ENCODE data around the gene PLAAT5.
"Not testable (repeated sequence)": the region's sequence is repeated elsewhere in the genome, so short reads cannot be mapped to it uniquely, and the experiment has no call there.

Gene PLAAT5

DNA sequence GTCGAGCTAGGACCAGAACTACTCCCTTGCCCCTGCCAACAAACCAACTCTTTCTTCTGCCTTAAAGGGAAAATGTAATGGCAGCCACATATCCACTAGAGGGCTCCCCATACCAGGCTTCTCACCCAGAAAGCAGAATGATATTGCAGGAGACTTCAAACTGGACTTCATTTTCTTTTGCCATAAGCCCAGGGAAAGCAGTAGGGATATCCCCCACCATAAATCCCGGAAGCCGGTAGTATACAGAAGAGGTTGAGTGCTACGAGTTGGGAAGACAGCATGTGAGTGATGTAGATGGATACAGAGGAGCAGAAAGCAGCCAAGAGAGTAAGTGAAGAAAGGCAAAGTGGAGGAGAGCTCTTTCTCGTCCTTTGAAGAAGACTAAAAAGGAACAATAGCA is 12.1 kb downstream of the PLAAT5 start:
- DNase-seq (ENCODE audit: low spot score) = peak; percentile 83

DNA sequence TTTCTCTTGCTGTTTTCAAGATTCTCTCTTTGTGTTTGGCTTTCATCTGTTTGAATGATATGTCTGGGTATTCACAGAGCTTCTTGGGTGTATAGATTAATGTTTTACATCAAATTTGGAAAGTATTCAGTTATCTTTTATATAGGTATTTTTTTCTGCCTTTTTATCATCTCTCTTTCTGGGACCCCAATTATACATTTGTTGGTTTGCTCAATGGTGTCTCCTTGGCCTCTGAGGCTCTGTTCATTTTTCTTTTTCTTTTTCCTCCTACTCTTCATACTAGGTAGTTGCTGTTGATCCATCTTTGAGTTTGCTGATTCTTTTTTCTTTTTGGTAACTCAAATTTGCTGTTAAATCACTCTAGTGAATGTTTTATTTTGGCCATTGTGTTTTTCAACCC is 14.3 kb downstream of the PLAAT5 start:
- DNase-seq (ENCODE audit: low spot score) = no peak

DNA sequence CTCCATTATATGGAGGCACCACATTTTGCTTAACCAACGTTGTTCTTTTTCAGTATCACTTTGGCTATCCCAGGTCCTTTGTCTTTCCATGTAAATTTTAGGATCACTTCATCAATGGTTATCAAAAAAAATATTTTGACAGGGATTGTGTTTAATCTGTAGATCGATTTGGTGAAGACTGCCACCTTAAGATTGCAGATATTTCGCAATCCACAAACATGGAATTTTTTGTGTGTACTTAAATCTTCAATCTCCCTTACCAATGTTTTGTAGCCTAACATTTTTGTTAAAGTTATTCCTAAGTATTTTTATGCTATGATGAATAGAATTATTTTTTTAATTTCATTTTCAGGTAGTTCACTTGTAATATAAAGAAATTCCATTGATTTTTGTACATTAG is 18.6 kb downstream of the PLAAT5 start:
- DNase-seq (ENCODE audit: low spot score) = no peak

DNA sequence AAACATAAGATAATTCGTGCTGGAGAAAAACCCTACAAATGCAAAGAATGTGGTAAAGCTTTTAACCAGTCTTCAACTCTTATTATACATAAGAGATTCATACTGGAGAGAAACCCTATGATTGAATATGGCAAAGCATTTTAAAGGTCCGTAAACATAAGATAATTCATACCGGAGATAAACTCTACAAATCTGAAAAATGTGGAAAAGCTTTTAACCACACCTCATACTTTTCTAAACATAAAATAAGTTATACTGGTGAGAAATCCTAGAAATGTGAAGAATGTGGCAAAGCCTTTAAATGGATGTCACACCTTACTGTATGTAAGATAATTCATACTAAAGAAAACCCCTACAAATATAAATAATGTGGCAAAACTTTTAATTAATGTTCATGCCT is 20.7 kb downstream of the PLAAT5 start:
- no peak for DNase-seq (ENCODE audit: low spot score)

DNA sequence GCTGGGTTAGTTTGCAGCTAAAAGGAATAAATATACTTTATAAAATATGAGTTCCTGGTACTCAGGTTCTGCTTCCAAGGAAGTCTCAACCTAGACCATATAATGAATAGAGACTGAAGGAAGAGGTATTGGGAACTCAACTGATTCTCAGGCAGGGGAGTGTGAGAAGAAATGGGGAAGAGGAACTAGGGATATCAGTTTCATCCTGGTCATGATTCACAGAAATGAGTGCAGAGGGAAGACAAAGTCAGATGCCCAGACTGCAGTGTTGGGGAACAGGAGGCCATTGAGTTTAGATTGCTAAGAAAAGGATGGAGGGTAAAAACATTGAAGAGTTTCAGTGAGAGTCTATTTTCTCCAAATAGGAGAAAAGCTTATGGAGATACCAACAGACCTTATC is 28.8 kb downstream of the PLAAT5 start:
- DNase-seq (ENCODE audit: low spot score) = no peak

DNA sequence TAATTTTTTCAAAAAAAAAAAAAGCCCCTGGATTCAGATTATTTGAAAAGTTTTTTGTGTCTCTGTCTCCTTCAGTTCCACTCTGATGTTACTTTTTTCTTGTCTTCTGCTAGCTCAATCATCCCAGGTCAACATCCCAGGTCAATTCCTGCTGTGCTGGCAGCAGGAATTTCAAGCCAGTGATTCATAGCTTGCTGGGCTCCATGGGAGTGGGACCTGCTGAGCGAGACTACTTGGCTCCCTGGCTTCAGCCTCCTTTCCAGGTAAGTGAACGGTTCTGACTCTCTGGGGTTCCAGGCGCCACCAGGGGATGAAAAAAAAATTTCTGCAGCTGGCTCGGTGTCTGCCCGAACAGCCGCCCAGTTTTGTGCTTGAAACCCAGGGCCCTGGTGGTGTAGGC is 31.4 kb downstream of the PLAAT5 start:
- no peak for DNase-seq (ENCODE audit: low spot score)

DNA sequence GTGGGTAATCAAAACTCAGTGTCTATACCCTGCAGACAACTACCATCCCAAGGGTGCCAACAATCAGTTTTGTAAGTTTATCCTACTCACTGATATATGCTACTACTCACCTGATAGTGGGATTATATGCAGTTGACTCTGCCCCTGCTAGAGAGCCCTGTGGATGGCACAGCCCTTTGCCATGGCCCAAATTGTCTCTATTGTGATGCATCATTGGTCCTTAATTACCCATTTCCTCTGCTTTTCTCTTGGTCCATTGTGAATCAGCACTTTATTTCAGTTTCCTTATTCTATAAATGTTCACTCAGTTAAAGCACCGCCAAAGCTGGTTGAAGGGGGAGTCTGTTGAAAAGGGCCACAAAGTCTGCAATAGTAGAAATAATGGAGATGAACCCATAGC is 42.3 kb downstream of the PLAAT5 start:
- no peak for DNase-seq (ENCODE audit: low spot score)

DNA sequence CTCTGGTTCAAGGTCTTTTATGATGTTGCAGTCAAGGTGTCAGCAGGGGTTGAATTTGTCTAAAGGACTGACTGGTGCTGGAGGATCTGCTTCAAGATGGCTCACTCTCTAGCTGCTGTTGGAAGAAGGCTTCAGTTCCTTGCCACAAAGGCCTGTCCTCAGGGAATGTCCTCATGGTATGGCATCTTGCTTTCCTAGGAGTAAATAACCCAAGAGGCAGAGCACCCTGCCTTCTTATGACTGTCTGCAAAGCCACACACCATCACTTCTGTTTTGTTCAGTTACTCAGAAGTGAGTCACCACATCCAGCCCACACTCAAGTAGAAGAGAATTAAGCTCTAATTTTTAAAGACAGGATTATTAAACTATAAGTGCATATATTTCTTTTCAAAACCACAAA is 45.2 kb downstream of the PLAAT5 start:
- DNase-seq (ENCODE audit: low spot score) = no peak

DNA sequence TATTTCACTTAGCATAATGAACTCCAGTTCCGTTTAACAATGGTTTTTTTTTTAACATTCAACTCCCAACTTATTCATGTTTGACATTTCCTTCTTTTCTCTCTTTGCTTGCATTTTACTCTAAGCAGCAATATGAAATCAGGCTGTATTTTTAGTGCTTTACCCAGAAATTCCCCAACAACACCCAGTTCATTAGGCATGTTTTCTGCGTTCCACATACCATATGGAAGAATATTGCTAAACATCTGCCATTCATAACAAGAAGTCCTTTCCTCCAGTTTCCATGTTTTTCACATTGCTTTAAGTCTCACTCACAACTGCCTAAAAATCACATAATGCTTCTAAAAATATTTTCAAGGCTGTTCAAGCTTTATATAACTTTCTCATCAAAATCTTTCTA is 45.8 kb downstream of the PLAAT5 start:
- DNase-seq (ENCODE audit: low spot score) = no peak

DNA sequence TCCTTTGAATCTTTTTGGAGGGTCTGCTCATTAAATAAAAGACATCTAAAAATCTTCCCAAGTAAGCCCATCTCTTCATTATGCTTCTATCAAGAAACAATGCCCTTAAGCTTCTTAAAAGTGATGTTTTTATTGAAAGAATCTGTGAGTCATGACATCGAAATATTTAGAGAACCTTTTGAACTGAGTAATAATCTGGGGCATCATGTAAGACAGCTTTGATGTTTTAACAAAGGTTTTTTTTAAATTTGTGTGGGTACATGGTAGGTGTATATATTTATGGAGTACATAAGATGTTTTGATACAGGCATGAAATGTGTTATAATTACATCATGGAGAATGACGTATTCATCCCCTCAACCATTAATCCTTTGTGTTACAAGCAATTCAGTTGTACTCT is 46.8 kb downstream of the PLAAT5 start:
- no peak for DNase-seq (ENCODE audit: low spot score)

DNA sequence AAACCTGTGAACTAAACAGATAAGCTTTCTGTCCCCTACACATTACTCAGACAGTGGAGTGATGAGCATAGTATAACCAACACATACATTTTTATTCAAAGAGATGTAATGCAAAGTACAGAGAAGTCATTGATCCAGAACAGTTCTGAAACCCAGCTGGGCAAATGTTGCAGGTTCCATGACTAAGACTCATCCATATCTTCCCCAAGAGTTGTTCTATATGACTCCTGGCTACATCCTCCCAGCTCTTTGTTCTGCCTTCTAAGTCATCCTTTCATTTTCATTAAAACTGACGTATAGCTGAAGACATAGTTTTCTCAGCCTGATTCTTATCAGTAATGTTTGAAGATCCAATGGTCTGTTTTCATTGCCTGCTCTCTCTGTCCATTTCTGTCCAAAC is 47.3 kb downstream of the PLAAT5 start:
- DNase-seq (ENCODE audit: low spot score) = no peak

DNA sequence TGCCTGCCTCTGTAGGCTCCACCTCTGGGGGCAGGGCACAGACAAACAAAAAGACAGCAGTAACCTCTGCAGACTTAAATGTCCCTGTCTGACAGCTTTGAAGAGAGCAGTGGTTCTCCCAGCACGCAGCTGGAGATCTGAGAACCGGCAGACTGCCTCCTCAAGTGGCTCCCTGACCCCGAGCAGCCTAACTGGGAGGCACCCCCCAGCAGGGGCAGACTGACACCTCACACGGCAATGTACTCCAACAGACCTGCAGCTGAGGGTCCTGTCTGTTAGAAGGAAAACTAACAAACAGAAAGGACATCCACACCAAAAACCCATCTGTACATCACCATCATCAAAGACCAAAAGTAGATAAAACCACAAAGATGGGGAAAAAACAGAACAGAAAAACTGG is 55.1 kb downstream of the PLAAT5 start:
- not testable (repeated sequence) for DNase-seq (ENCODE audit: low spot score)

DNA sequence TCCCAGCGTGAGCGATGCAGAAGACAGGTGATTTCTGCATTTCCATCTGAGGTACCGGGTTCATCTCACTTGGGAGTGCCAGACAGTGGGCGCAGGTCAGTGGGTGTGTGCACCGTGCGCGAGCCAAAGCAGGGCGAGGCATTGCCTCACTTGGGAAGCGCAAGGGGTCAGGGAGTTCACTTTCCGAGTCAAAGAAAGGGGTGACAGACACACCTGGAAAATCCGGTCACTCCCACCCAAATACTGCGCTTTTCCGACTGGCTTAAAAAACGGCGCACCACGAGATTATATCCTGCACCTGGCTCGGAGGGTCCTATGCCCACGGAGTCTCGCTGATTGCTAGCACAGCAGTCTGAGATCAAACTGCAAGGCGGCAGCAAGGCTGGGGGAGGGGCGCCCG is 55.6 kb downstream of the PLAAT5 start:
- not testable (repeated sequence) for DNase-seq (ENCODE audit: low spot score)

DNA sequence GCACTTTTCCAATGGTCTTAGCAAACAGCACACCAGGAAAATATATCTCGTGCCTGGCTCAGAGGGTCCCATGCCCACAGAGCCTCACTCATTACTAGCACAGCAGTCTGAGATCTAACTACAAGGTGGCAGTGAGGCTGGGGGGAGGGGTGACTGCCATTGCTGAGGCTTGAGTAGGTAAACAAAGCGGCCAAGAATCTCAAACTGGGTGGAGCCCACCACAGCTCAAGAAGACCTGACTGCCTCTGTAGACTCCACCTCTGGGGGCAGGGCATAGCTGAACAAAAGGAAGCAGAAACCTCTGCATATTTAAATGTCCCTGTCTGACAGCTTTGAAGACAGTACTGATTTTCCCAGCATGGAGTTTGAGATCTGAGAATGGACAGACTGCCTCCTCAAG is 60.2 kb downstream of the PLAAT5 start:
- DNase-seq (ENCODE audit: low spot score) = not testable (repeated sequence)

DNA sequence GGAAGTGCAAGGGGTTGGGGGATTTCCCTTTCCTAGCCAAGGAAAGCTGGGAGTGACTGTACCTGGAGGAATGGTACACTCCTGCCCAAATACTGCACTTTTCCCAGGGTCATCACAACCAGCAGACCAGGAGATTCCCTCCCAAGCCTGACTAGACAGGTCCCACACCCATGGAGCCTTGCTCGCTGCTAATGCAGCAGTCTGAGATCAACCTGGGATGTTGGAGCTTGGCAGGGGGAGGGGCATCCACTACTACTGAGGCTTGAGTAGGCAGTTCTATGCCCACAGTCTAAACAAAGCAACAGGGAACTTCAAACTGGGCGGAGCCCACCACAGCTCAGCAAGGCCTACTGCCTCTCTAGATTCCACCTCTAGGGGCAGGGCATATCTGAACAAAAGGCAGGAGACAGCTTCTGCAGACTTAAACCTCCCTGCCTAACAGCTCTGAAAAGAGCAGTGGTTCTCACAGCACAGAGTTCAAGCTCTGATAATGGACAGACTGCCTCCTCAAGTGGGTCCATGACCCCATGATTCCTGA is 62.9 kb downstream of the PLAAT5 start:
- DNase-seq (ENCODE audit: low spot score) = no peak

DNA sequence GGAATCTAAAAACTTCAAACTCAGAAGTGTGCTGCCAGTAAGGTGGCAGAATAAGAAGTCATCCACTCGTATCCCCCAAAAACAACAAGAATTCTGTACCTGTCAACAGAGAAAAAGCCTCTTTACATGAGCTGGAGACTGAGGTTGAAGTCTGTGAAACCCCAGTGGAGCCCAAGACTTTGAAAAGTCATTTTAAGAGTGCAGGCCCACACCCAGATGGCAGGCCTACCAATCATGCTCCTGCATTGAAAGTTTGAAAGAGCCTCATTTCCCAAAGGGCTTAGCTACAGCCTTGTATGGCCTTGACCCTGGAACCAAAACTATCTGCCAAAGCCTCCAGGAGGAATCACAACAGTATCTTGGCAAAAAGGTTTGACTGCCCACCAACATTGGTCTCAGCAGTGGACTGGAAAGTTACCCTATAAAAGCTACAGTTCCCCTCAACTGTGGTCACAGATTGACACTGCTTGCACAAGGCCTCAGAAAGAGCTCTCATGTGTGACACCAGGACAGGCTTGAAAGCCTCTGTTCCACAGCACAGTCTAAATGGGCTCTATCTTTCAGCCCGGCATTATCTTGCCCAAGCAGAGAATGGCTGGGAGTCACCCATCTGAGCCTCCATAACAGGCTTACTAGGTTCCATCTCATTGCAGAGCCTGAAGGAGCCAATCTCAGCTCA is 73.7 kb downstream of the PLAAT5 start:
- DNase-seq (ENCODE audit: low spot score) = no peak
